D721Med (cell line): ENCODE measurements around the gene HS2ST1.

Experiments used
- DNase-seq: peaks from one replicate; pipeline ENCODE4 v3.0.0; 2011; ENCODE audit warnings: low spot score; ENCODE audit not compliant: insufficient read length
- FAIRE-seq: peaks from 2 replicates; lab custom pipeline; 2011; peaks lifted over from hg19 to GRCh38; lab: Jason Lieb, UNC
- TF ChIP-seq, protein P1 (sequence below): IDR thresholded peaks from 2 replicates; pipeline ENCODE4 v1.5.1; 2012; ENCODE audit warnings: mild to moderate bottlenecking, control low read depth; ENCODE audit not compliant: insufficient read depth; ENCODE audit errors: missing control alignments

Gene HS2ST1

DNA sequence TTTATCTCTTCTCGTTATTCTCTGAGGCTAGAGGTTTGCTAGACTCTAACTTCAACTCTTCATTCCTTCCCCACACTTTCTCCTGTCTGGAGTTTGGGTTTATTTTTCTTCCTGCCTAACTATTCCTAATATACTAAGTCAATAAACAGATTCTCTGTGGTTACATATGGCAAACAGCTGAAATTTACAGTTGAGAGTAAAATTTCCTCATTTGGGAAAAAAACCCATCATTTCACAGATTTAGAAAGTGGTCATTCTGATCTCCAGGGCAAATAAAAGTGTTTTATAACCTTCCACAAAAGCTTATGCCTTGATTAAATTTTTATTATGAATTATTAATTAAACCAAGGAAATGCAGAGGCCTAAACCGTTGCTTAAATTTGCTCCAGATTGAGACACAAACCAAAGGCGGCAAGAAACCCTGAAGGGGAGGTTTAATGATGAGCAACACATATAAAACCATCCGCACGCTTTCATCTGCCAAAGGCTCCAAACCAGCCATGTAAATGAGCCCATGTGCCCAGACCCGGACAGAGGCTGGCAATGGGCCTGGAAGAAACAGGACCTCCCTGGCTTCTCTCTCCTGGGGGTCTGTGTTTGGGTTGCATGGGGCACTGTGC, 212.6 kb downstream of the HS2ST1 start:
- FAIRE-seq = no peak
- TF ChIP-seq, protein P1, sequence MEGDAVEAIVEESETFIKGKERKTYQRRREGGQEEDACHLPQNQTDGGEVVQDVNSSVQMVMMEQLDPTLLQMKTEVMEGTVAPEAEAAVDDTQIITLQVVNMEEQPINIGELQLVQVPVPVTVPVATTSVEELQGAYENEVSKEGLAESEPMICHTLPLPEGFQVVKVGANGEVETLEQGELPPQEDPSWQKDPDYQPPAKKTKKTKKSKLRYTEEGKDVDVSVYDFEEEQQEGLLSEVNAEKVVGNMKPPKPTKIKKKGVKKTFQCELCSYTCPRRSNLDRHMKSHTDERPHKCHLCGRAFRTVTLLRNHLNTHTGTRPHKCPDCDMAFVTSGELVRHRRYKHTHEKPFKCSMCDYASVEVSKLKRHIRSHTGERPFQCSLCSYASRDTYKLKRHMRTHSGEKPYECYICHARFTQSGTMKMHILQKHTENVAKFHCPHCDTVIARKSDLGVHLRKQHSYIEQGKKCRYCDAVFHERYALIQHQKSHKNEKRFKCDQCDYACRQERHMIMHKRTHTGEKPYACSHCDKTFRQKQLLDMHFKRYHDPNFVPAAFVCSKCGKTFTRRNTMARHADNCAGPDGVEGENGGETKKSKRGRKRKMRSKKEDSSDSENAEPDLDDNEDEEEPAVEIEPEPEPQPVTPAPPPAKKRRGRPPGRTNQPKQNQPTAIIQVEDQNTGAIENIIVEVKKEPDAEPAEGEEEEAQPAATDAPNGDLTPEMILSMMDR = no peak
- no peak for DNase-seq

DNA sequence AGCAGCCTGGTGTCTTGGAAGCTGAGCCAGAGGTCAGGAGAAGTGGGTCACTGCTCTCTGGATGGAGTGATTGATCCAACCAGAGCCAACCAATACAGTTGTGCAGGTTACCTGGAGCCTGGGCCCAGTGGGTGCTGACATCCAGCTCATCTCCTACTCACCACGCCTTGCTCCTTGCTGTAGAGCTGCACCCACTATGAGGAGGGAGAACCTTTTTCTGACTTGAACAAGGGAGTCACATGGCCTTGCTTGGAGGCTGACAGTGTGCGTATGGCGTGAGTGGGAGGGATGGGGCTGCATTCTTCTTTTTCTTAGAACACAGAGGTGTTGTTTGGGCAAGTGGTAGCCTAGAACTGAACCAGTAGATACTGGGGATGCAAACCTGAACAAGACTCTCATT, 213.1 kb downstream of the HS2ST1 start:
- FAIRE-seq (no peak), DNase-seq (no peak)
- TF ChIP-seq, protein P1 = no peak

DNA sequence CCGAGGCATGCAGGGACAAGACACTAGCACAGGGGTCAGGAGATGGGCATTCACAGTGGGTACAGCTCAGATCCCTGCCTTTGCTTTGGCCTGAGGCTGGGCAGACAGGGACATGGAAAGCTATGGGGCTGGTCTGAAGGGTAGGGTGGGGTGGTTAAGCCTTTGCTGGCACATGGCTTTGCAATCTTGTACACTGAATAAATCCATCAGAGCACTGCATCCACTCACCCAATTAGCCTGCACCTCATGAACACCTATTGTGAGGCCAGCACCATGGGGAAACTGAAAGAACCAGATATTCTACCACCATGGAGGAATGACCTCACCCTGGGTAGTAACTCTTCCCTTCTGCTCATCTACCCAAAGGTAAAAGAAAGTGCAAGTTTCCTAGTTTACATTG, 214.6 kb downstream of the HS2ST1 start:
- DNase-seq (no peak), FAIRE-seq (no peak)
- TF ChIP-seq, protein P1 = no peak

DNA sequence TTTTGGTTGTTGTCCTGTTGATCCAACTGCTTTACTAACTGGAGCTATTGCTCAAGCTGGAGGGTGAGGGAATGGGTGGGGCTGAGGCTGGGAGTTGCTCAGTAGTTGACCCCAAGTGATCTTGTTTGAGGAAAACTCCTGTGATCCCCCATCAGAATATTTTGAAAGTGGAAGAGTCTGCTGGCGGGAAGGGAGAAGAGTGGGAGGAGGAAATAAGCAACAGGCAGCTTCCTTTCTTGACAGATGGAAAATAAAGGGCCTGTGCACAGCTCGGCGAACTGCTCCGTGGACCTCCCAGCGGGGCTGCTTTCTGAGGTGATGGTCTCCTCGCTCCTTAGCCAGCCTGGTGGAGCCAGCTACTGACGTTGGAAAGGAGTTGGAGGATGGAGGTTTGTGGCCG, 215.2 kb downstream of the HS2ST1 start:
- TF ChIP-seq, protein P1 = no peak
- DNase-seq = no peak
- FAIRE-seq = no peak

DNA sequence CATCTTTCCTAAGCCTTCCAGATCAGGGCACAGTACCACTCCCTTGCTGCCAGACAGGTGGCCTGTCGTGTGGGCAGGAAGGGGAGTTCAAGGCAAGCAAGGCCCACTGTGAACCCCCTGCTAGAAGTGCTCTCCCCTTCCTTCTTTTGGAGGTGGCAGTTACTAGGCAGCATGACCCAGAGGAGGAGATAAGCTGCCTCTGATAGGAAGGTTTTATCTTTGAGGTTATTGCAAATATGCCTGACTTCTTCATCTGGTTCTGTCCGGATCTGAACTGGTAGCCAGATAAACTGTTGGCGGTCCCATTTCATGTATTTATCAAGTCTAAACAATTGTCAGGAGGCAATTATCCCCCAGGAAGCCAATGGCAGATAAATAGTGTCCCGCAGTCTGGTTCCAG, 216.0 kb downstream of the HS2ST1 start:
- TF ChIP-seq, protein P1 = no peak
- FAIRE-seq = no peak
- no peak for DNase-seq

DNA sequence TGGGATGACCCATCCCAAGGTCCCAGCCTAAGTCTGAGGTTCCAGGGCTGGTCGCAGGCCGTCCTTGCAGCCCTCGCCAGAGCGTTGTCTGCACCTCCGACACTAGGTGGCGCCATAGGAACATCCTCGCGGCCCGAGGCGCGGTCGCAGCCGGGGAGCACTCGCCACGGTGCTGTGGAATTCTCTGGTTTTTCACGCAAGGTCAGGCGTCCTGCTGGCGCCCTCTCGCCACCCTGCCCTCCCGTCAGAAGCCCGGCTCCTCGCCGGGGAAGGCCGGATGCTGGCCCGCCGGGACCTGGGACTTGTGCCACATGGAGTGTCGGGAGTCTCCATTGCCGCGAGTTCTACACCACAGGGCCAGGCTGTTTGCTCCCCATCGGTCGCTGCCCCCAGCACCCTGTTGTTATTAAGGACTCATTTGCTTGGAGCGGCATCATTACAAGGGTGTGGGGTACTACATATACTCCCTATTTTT, 217.4 kb downstream of the HS2ST1 start:
- DNase-seq (peak; percentile 84), FAIRE-seq (no peak)
- TF ChIP-seq, protein P1 = peak; percentile 91

DNA sequence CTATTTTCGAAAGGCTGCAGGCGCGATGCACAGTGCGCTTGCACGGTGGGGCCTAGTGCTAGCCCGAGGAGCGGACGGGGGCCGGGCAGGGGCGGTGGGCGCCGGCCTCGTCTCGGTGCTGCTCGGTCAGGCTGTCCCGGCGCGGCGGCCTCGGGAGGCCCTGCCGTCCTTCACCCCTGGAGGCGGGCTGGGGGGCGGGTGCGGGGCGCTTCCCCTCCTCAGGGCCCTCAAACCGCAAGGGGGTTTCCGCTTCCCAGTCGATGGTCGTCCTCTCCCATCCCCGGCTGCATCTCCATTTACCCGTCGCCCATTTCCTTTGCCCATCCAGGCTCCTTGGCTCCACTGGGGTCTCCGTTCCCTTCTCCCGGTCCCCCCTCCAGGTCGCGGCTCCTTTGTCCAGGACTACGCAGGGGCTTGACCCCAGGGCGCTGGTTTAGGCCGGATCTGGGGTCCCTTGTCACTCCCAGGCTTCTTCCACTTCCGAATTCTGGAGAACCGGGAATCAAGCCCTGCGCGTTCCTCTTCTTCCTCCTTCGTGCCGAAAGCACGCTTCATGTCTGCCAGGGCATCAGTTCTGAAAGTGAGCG, 217.9 kb downstream of the HS2ST1 start:
- TF ChIP-seq, protein P1 = no peak
- DNase-seq = no peak
- no peak for FAIRE-seq
